ENCODE data around the gene ATG9A.

Gene ATG9A

GRCh38 chr2:219214786-219215185 lies 14.7 kb downstream of the ATG9A start:
- no peaks in the 10 kb centered on the region for H3K9me3 ChIP-seq (ENCODE audit: control insufficient read depth, insufficient read depth, low read length)
- no peaks in the 10 kb centered on the region for H4K20me1 ChIP-seq (ENCODE audit: control insufficient read depth, insufficient read depth, low read depth, low read length)
- H3K4me3 ChIP-seq (ENCODE audit: low read length): no peak overlapping the region
- no peaks in the 10 kb centered on the region for H3K27me3 ChIP-seq (ENCODE audit: control insufficient read depth, low read length)
- H3K36me3 ChIP-seq (ENCODE audit: control insufficient read depth, low read length): peaks cover 65% of the 10 kb centered on the region
- H3K79me2 ChIP-seq (ENCODE audit: control insufficient read depth, low read length): peaks cover 18% of the 10 kb centered on the region
- H3K9me2 ChIP-seq (replicated peaks; ENCODE audit: control insufficient read depth, low read length): no peaks in the 10 kb centered on the region
- H3K27ac ChIP-seq (ENCODE audit: low read depth, low read length): no peak overlapping the region
- TF ChIP-seq CTCF (IDR thresholded peaks at IDR 0.05; ENCODE audit: low read depth, low read length, poor library complexity, severe bottlenecking): no peak
- TF ChIP-seq EZH2phosphoT487 (IDR thresholded peaks at IDR 0.05; ENCODE audit: borderline replicate concordance, low read length): no peak
- H3K4me2 ChIP-seq (ENCODE audit: low read length): no peak overlapping the region
- peaks cover 21% of the 10 kb centered on the region for H3K4me1 ChIP-seq (ENCODE audit: control insufficient read depth, low read length)
- no peaks in the 10 kb centered on the region for H3F3A ChIP-seq (ENCODE audit: control insufficient read depth, insufficient read depth)

- Histone ChIP-seq H3K36me3 (ENCODE audit: control insufficient read depth, low read length) (peaks cover 65% of the 10 kb centered on the region), H3K4me3 (ENCODE audit: low read length) (no peak overlapping the region), H4K20me1 (ENCODE audit: control insufficient read depth, insufficient read depth, low read depth, low read length) (no peaks in the 10 kb centered on the region), H3K79me2 (ENCODE audit: control insufficient read depth, low read length) (peaks cover 18% of the 10 kb centered on the region), H3K4me2 (ENCODE audit: low read length) (no peak overlapping the region), H3K4me1 (ENCODE audit: control insufficient read depth, low read length) (peaks cover 18% of the 10 kb centered on the region), H3K9me3 (ENCODE audit: control insufficient read depth, insufficient read depth, low read length) (no peaks in the 10 kb centered on the region), H3F3A (ENCODE audit: control insufficient read depth, insufficient read depth) (no peaks in the 10 kb centered on the region), H3K27ac (ENCODE audit: low read depth, low read length) (no peak overlapping the region), H3K27me3 (ENCODE audit: control insufficient read depth, low read length) (no peaks in the 10 kb centered on the region), H3K9me2 (replicated peaks; ENCODE audit: control insufficient read depth, low read length) (no peaks in the 10 kb centered on the region)
- TF ChIP-seq EZH2phosphoT487 (IDR thresholded peaks at IDR 0.05; ENCODE audit: borderline replicate concordance, low read length): no peak
- TF ChIP-seq CTCF (IDR thresholded peaks at IDR 0.05; ENCODE audit: low read depth, low read length, poor library complexity, severe bottlenecking): no peak
Measured at GRCh38 chr2:219214141-219214540, 15.3 kb downstream of the ATG9A start.

GRCh38 chr2:219213486-219214071 lies 15.9 kb downstream of the ATG9A start:
- no peaks in the 10 kb centered on the region for H4K20me1 ChIP-seq (ENCODE audit: control insufficient read depth, insufficient read depth, low read depth, low read length)
- H3K9me3 ChIP-seq (ENCODE audit: control insufficient read depth, insufficient read depth, low read length): no peaks in the 10 kb centered on the region
- H3K9me2 ChIP-seq (replicated peaks; ENCODE audit: control insufficient read depth, low read length): no peaks in the 10 kb centered on the region
- peaks cover 18% of the 10 kb centered on the region for H3K79me2 ChIP-seq (ENCODE audit: control insufficient read depth, low read length)
- H3K4me1 ChIP-seq (ENCODE audit: control insufficient read depth, low read length): peaks cover 13% of the 10 kb centered on the region
- H3F3A ChIP-seq (ENCODE audit: control insufficient read depth, insufficient read depth): no peaks in the 10 kb centered on the region
- no peak overlapping the region for H3K27ac ChIP-seq (ENCODE audit: low read depth, low read length)
- peaks cover 69% of the 10 kb centered on the region for H3K36me3 ChIP-seq (ENCODE audit: control insufficient read depth, low read length)
- H3K27me3 ChIP-seq (ENCODE audit: control insufficient read depth, low read length): no peaks in the 10 kb centered on the region
- H3K4me3 ChIP-seq (ENCODE audit: low read length): no peak overlapping the region
- no peak overlapping the region for H3K4me2 ChIP-seq (ENCODE audit: low read length)
- TF ChIP-seq EZH2phosphoT487 (IDR thresholded peaks at IDR 0.05; ENCODE audit: borderline replicate concordance, low read length): no peak
- no peak for TF ChIP-seq CTCF (IDR thresholded peaks at IDR 0.05; ENCODE audit: low read depth, low read length, poor library complexity, severe bottlenecking)
